ENCODE data around the gene C6orf89.

The C6orf89 gene

DNA sequence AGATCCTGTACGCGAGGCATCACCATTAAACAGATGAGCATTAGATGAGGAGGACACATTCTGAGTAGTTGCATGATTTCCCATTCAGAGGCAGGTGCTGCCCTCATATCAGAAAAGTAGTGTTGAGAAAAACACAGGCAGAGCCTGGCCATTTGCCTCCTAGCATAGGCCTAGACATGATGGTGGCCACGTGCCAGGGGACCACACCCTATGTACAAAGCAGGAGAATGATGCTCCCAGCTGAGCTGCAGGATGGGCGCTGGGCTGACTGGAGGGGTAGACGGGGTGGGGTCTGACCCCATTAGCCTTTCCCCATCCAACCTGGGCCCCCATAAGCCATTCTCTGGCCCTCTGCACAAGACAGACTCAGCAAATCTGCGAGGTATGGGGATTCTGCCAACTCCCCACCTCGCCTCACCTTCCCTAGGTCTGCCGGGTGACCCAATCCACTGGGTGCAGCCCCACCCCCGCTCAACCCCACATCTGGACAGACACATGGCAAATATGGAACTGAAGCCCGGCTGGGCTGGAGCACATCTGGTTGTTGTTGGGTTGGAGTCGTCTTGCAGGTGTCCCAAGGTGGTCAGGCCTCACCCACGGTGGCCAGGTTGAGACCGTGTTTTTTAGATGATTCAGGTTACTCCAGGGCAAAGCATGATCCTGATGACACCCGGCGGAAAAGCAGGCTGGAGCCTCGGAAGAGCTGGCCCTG, 82.7 kb downstream of the C6orf89 start:
- DNase-seq (ENCODE audit: low read depth in 3 of 3), result no peak

DNA sequence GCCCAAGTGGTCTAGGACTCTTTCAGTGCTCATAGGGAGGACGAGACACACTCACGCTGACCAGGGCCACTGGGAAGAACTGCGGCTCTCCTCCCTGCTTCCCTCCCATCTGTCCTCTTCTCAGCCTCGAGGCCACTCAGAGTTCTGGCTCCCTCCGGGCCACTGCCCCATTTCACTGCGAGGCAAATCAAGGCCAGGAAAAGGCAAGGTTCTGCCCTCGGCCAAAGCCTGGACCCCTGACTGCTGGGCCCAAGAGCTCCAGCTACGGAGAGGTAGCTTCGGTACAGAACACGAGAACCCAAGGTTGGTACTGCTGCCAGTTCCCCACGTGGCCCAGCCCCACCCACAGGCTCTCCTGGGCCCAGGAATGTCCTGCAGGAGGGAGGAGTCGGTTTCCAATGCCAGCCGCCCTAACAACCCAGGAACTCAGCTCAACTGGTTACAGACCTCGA, 83.5 kb downstream of the C6orf89 start:
- no peak for DNase-seq (ENCODE audit: low read depth in 3 of 3)

DNA sequence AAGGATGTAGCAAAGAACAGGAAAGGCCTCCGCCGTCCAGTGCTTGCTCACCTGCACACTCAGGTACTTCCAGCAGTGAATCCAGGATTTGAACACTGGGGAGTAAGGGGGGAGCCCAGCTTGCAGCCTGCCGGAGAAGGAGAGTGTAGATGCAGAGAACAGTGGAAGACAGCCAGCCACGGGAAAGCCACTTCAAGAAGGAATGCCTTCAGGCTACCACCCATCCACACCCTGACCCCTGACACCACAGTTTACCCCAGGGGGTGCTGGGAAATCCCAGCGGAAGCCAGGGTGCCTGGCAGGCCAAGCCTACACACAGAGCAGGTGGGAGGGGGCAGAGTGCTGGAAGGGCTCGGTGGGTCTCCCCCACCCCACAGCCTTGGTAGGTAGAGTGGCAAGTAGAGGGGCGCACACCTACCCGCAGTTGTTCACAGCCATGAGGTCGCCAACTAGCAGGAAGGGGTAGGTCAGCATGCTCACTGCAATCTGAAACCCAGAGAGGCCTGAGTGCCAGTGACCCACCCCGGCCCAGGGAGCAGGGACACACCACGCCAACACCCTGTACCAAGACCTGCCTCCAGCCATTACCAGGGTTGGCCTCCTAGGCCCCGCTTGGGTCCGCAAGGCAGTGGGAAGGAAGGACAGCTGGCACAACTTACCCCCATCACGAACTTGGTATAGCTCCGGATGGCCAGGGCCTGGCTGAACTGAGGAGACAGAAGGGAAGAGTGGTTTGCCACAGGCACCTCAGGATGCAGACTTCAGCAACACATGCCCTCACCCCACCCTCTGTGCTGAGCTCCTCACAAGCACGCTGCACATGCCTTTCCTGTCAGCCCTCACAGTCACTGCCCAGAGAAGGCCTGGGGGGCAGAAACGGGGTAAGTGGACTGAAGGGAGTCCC, 84.5 kb downstream of the C6orf89 start:
- DNase-seq (ENCODE audit: low read depth in 3 of 3), result no peak

DNA sequence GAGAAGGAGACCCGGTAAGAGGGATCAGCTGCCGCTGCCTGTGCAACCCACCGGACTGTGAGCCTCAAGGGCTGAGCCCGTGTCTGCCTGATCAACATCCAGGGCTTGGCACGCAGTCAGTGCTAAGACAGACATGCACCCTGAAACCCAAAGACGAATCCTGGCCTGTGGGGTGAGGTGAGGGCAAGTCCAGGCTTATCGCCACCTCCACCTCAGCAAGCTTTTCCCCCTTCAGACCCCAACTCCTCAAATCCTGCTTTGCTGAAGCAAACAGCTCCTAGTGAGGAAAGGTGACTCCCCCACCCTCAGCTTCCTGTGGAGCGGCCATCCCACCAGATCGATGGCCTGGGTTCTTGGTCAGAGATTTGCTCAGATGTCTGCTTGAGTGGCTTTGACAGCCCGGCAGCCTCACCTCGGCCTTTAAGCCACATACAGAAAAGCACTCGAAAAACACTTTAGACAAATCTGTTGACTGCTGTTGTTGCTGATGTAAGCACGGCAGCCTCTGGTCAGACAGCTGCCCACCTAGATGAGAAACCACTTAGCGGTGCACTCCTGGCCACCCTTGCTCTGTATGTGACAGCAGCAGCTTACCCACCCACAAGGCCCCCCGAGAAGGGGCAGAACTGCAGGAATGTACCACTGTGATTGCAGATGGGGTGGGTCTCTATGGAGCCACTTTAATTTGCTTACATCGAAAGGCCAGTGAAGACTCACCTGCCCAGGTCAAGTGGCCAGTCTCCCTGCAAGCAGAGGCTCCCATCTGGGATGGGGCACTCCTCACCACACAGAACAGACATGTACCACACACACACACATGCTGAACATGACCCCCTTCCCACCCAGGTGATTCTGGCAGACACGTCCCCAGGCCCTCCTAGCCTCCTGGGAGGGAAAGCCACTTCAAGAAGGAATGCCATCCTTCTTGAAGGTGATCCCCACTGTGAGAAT, 85.4 kb downstream of the C6orf89 start:
- no peak for DNase-seq (ENCODE audit: low read depth in 3 of 3)

DNA sequence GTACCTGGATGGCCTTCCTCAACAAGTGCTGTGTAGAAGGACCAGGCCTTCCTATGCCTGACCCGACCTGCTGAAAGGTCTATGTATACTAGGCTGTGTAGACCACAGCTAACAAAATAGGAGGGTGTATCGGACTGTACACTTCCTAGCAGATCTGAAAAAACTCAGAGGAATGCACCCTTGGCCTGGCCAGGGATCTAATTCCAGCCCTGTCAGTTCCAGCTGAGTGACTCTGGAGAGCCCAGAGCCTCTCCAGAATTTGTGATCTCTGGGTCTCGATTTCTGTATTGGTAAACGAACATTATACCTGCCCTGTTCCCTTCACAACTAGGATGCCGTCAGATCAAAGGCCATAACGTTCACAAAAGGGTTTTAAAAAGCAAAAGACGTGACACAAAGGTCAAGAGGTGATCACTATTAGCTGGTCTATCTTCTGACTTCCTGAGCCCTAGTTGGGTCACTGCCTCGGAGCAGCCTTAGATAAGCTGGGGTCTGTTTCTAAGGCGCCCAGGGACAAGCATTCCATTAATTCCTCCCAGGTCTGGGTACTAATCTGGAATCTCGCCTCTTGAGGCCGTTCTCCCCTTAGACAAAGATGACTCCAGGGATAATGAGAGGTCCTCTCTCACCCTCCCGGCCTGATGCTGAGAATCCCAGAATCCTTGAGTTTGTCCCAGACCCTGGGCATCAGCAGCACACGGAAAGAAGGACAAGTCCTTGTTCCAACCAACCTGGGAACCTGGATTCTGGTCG, 86.3 kb downstream of the C6orf89 start:
- no peak for DNase-seq (ENCODE audit: low read depth in 3 of 3)

DNA sequence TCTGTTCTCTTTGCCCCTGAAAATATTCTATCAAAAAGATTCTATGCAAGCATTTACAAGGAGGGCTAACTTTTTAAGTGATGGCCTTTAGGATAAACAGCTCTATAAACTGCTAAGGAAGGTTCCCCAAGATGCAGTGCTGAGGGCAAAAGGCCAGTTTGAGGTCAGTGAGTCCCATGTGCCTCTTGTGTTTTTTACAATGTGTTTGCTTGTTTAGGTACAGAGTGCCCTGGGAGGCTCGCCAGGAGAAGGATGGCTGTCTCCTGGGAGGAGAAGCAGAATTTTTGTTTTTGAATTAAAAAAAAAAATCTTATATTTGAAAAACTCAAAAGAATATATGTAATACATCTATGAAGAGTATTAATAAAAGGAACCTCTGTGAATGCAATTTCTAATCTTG, 87.4 kb downstream of the C6orf89 start:
- no peak for DNase-seq (ENCODE audit: low read depth in 3 of 3)

DNA sequence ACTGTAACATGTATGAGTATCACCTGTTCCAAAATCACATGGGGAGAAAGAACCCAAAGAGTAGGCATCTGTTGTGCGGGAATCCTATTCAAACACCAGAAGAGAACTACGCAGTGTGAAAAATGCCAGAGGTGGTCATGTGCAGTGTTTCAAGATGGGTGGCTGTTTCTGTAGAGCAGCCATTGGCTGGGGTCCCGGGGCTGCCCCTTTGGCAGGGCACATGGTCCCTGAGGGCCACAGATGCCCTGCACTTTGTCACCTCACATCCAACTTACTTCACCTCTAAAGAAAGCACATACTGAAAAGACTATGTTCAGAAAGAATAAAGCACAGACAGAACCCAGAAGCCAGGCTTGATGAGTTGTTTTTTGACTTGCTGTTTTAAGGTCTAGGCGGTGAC, 87.9 kb downstream of the C6orf89 start:
- DNase-seq (ENCODE audit: low read depth in 3 of 3), result no peak

DNA sequence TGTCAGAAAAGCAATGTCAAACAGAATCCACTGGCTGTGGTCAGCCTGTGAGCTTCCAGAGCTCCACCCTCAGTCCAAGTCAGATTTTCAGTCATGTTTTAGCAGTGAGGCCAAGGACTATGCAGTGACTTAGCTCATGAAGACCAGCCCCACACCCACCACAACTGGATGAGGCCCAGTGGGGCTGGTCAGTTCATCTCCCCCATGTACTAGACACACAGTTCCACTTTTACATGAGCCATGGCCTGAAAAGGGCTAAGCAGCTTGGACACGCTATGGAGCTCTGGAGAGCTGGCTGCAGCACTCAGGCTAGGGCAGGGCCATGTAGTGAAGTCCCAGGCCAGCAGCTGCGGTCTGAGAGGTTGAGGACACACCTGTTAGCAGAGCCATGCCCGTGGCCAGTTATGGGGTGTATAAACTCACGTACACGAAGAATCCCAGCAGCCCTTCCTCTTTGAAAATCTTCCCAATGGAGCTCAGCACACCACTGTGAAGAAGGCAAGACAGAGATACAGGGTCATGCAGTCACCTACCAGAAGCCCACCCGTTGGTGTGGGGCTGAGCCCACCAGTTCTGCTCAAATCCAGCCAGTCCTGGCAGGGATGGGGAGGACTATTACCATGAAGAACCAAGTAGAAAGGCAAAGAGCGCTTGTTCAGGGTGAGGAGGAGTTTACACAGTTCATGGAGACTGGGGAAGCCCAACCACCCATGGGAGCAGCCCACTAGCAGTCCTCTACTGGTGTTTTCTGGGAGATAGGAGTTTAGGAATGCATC, 89.7 kb downstream of the C6orf89 start:
- no peak for DNase-seq (ENCODE audit: low read depth in 3 of 3)

DNA sequence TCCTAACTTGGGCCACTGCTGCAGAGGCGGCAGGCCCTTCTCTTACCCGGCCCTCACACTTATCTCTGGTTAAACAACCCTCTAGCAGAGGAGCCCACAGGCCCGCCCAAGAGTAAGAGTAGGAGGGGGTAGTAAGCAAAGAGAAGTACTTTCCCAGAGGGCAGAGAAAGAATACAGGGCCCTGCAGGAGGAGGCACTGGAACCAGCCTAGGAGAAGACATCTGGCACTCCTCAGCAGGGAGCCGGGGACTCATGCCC, 90.2 kb downstream of the C6orf89 start:
- no peak for DNase-seq (ENCODE audit: low read depth in 3 of 3)

DNA sequence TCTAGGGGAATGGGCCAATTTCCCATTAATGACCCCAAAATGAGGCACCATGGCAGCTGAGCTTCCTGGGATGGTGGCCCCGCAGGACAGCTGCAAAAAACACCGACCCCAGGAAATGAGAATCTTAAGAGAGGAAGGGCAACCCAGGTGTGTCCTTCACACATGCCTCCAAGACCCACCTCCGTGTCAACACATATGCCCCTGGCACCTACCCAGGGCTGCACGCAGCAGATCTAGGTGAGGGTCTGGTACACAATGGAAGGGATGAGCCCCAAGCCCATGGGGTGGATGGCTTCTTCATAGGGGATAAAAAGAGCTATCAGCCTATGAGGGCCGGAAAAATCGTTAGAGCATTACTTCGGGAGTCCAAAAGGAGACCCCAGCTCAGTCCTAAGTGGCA, 90.8 kb downstream of the C6orf89 start:
- no peak for DNase-seq (ENCODE audit: low read depth in 3 of 3)

DNA sequence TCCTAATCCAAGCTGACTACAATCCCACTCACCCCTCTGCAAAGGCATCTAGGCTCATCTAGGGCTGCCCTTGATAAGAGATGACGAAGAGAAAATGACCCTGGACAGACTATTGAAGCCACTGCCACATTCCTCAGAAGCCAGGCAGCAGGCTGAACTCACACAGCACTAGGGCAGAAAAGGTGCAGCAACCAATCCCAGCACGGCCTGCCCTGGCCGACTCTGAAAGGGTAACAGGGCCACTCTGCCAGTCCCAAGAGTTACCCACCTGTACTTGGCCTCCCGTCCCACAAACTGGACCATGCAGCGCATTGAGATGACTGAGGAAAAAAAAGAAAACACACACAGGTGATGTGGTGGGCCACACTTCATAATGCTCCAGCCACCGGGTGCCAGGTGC, 91.2 kb downstream of the C6orf89 start:
- no peak for DNase-seq (ENCODE audit: low read depth in 3 of 3)

DNA sequence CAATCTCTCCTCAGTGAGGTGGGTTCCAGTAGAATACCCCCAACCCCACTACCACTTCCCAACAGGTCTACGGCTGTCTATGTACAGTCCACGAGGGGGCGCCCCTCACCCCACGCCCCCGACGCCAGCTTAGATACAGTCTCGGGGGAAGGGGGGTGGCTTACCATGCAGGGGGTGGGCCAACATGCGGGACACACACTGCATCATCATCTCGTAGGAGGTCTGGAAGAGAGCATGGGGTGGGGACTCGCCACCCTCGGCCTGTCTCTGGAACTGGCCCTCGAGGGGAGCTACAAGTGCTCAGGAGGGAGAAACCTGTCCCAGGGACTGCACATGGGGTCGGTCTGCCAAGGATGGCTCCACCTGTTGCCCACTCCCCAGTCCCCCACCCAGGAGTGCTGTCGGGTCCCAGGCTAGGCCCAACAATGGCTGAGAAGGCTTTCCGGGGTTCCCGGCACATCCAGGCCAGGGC, 91.8 kb downstream of the C6orf89 start:
- DNase-seq (ENCODE audit: low read depth in 3 of 3), result no peak

All from stimulated activated CD4-positive, alpha-beta T cell treated with anti-CD3 and anti-CD28 coated beads, TNF-alpha, amount 100 ng/mL, for 24 hours (primary cell).